Chondrocyte (in vitro differentiated cells): ENCODE results near the gene OR4S2. TPM values are rescaled to one million over a fixed set of nuclear protein-coding genes. Genes with fewer than 3 reads are reported as not detected.

Experiments
- DNase-seq: peaks from one replicate; pipeline ENCODE4 v3.0.0; 2021; ENCODE audit warnings: mixed read lengths, low spot score
- H3K27ac Mint-ChIP-seq: one replicate; pipeline ENCODE4 v1.8.0; 2021; ENCODE audit warnings: mild to moderate bottlenecking, moderate library complexity, mixed read lengths; ENCODE audit not compliant: unreplicated experiment
- H3K27me3 Mint-ChIP-seq: 2 replicates; pipeline ENCODE4 v1.8.0; 2021; ENCODE audit warnings: low read depth, mixed read lengths
- H3K36me3 Mint-ChIP-seq: 2 replicates; pipeline ENCODE4 v1.8.0; 2021; ENCODE audit warnings: low read depth, mixed read lengths
- H3K4me1 Mint-ChIP-seq: 2 replicates; pipeline ENCODE4 v1.8.0; 2021; ENCODE audit warnings: low read depth, mild to moderate bottlenecking, mixed read lengths
- H3K4me3 Mint-ChIP-seq: one replicate; pipeline ENCODE4 v1.8.0; 2021; ENCODE audit warnings: mild to moderate bottlenecking, moderate library complexity, mixed read lengths; ENCODE audit not compliant: unreplicated experiment
- H3K9me3 Mint-ChIP-seq: 2 replicates; pipeline ENCODE4 v1.8.0; 2021; ENCODE audit warnings: low read depth, mixed read lengths
- CTCF ChIP-seq: fragments of 200-600 bp; sonication (generic); IDR thresholded peaks from 2 replicates; pipeline ENCODE4 v1.5.0; 2021; ENCODE audit warnings: antibody characterized with exemption, mild to moderate bottlenecking, moderate library complexity
- long read RNA-seq: library from polyadenylated mRNA; stranded (forward); transcript quantifications from one replicate; pipeline ENCODE4 v2.0.0, GENCODE V29; 2021
- total RNA-seq: library from RNA; stranded (reverse); gene quantifications from 3 replicates; pipeline ENCODE4 v1.2.1, GENCODE V29; 2021

OR4S2 gene
- not detected in 3 replicates for total RNA-seq
- long read RNA-seq = 0 reads

GRCh38 chr11:55648027-55648426 lies at the start of gene OR4S2:
TSS of gene OR4S2 (plus strand) at chr11:55648327. CDS start at chr11:55650904, 2,577 bp downstream.
- peaks cover 16% of the 10 kb centered on the region for H3K9me3 Mint-ChIP-seq
- no peaks in the 10 kb centered on the region for H3K4me1 Mint-ChIP-seq
- H3K27ac Mint-ChIP-seq = no peak within 1 kb of the TSS
- no peak within 1 kb of the TSS for H3K4me3 Mint-ChIP-seq
- no peak for TF ChIP-seq CTCF
- no peak for DNase-seq
- H3K27me3 Mint-ChIP-seq = no peaks in the 10 kb centered on the region
- no peaks in the 10 kb centered on the region for H3K36me3 Mint-ChIP-seq

GRCh38 chr11:55607545-55607944 lies 40.6 kb upstream of the OR4S2 start, which contains the start of gene OR4C11:
TSS of gene OR4C11 (minus strand) at chr11:55607645. CDS start at chr11:55604373, 3,272 bp downstream.
- DNase-seq = no peak
- no peaks in the 10 kb centered on the region for H3K4me1 Mint-ChIP-seq
- no peaks in the 10 kb centered on the region for H3K36me3 Mint-ChIP-seq
- no peak within 1 kb of the TSS for H3K27ac Mint-ChIP-seq
- peaks cover 10% of the 10 kb centered on the region for H3K9me3 Mint-ChIP-seq
- no peaks in the 10 kb centered on the region for H3K27me3 Mint-ChIP-seq
- H3K4me3 Mint-ChIP-seq = no peak within 1 kb of the TSS
- no peak for TF ChIP-seq CTCF

- no peak overlapping the region for H3K4me3 Mint-ChIP-seq
- no peaks in the 10 kb centered on the region for H3K4me1 Mint-ChIP-seq
These were observed 23.6 kb upstream of the OR4S2 start for GRCh38 chr11:55624531-55624930.

GRCh38 chr11:55634813-55635212 lies 13.3 kb upstream of the OR4S2 start, which contains the start of gene OR4P4:
TSS of gene OR4P4 (plus strand) at chr11:55635113.
- Mint-ChIP-seq H3K4me1 (no peaks in the 10 kb centered on the region), H3K27me3 (no peaks in the 10 kb centered on the region)

More at GRCh38 chr11:55624531-55624930, 23.6 kb upstream of the OR4S2 start:
- Mint-ChIP-seq H3K36me3 (no peaks in the 10 kb centered on the region), H3K27me3 (no peaks in the 10 kb centered on the region), H3K27ac (no peak overlapping the region), H3K9me3 (peaks cover 38% of the 10 kb centered on the region)
- DNase-seq = no peak
- TF ChIP-seq CTCF = no peak

GRCh38 chr11:55652560-55652959 lies 4.4 kb downstream of the OR4S2 start:
- TF ChIP-seq CTCF = no peak
- Mint-ChIP-seq H3K27ac (no peak overlapping the region), H3K4me1 (no peaks in the 10 kb centered on the region), H3K27me3 (no peaks in the 10 kb centered on the region), H3K4me3 (no peak overlapping the region), H3K36me3 (no peaks in the 10 kb centered on the region), H3K9me3 (peaks cover 12% of the 10 kb centered on the region)
- no peak for DNase-seq

More at GRCh38 chr11:55634813-55635212, 13.3 kb upstream of the OR4S2 start, which contains the start of gene OR4P4:
- H3K9me3 Mint-ChIP-seq = peaks cover 18% of the 10 kb centered on the region
- H3K27ac Mint-ChIP-seq = no peak within 1 kb of the TSS
- H3K4me3 Mint-ChIP-seq = no peak within 1 kb of the TSS
- no peak for TF ChIP-seq CTCF
- DNase-seq = no peak
- no peaks in the 10 kb centered on the region for H3K36me3 Mint-ChIP-seq
